Adrenal gland (tissue), 9 donors: ENCODE results near the gene SMIM45.
A peak's percentile ranks its signal among the peaks of the same experiment; 100 is the strongest.

Experiments used
- DNase-seq, 7 donors: peaks; one replicate each; pipeline ENCODE4 v3.0.0-alpha.2; 2019 to 2020
- H3K27ac ChIP-seq, 5 donors: fragments of 200-600 bp; sonication (generic) in 4 of 5; 1 replicate in 3 of 5; 2 replicates in 2 of 5; pipeline versions ENCODE4 v1.5.1 to v1.8.0; 2016 to 2020; ENCODE audit warnings: mild to moderate bottlenecking in 1 of 5
- H3K27me3 ChIP-seq: fragments of 200-600 bp; 2 replicates; pipeline ENCODE4 v1.8.0; 2021
- H3K36me3 ChIP-seq, 2 donors: fragments of 200-600 bp; replicated peaks in 1 of 2; 1 replicate in 1 of 2; 2 replicates in 1 of 2; pipeline versions ENCODE4 v1.5.1 to v1.8.0; 2018 to 2022
- H3K4me1 ChIP-seq, 2 donors: fragments of 200-600 bp; replicated peaks in 1 of 2; 1 replicate in 1 of 2; 2 replicates in 1 of 2; pipeline versions ENCODE4 v1.5.1 to v1.8.0; 2018 to 2021
- H3K4me3 ChIP-seq, 4 donors: fragments of 200-600 bp; sonication (generic) in 3 of 4; one replicate each; pipeline ENCODE4 v1.5.1; 2016 to 2018
- H3K9me3 ChIP-seq, 3 donors: fragments of 200-600 bp; sonication (generic) in 1 of 3; replicated peaks in 1 of 3; 1 replicate in 2 of 3; 2 replicates in 1 of 3; pipeline versions ENCODE4 v1.5.1 to v1.8.0; 2016 to 2021
- POLR2A ChIP-seq, 2 donors: fragments of 450-650 bp; IDR thresholded peaks; one replicate each; pipeline ENCODE4 v1.6.1; 2017; ENCODE audit warnings: antibody characterized with exemption in 2 of 2, mild to moderate bottlenecking in 2 of 2, moderate library complexity in 1 of 2
- WGBS, 4 donors: extraction: QIAGEN DNeasy Blood & Tissue Kit in 2 of 4; methylation state at CpG; one replicate each; pipeline versions ENCODE4 v1.1.5 to v1.1.7; 2013 to 2017; 5-methylcytosine and 5-hydroxymethylcytosine counted together
- intact Hi-C, 2 donors: fragments of 100-400 bp; cut with DNase I; formaldehyde crosslinking; loops; one replicate each; pipeline versions ENCODE4 v1.14.1 to v1.15.0; 2022 to 2023
- TF ChIP-seq, protein P1 (sequence below), 6 experiments: fragments of 450-650 bp in 4 of 6; fragments of 200-600 bp in 2 of 6; sonication (generic) in 1 of 6; IDR thresholded peaks; 1 replicate in 5 of 6; 2 replicates in 1 of 6; pipeline versions ENCODE4 v1.5.1 to v1.8.0; 2016 to 2021; ENCODE audit warnings: antibody characterized with exemption in 6 of 6, mild to moderate bottlenecking in 2 of 6, moderate library complexity in 1 of 6
- donor health status: healthy with polysubstance abuse.
- donor health status: Bipolar disorder and iron deficiency.
- donor health status: DM: yes; HTN: yes; CAD: no.
- donor health status: DM: no; HTN: no; CAD: no.
- donor health status: DM: no; HTN: no; CAD: no.

SMIM45 gene

DNA sequence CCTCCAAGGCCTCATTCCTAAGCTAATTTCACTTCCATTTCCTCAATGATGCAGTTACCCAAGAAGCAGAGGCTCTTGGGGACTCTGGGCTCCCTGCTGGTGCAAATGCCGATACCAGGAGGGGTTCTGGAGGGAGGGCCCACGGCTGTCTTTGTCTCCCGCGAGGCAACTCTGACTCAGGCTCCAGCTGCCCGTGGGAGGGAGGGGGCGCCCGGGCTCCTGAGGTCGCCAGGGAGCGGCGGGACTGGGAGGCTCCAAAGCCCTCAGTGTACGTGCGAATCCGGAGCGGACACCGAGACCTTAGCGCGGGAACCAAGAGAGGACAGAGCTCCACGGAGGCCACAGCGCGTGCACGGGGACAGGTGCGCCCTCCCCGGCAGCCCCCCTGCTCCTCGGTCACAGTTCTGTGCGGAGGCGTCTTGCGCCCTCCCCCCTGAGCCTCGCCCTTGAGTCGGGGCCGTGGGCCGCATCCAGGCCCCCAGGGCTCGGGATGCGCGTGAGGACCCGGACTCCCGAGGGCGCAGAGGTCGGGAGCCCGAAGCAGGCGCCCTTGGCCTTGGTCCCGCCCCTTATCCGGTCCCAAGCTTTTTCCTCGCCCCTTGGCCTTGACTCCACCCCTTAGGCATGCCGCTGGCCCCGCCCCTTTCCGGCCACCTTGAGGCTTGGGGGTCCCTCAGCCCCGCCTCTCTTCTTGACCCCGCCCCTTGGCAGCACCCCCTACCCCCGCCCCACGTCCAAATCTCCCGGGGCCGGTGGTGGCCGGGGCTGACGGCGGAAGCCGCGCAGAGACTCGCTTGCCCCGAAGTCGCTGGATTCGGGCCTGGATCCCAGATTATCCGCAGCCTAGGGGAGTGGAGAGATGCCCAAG is 32.4 kb upstream of the SMIM45 start:
- WGBS, 4 donors = 0 to 5% (median 3%) methylated on average over 3 to 62 of the region's 62 CpGs
- peak; percentile 67 to 79 (median 73) for DNase-seq
- H3K27me3 ChIP-seq = peaks cover 8% of the 10 kb centered on the region

DNA sequence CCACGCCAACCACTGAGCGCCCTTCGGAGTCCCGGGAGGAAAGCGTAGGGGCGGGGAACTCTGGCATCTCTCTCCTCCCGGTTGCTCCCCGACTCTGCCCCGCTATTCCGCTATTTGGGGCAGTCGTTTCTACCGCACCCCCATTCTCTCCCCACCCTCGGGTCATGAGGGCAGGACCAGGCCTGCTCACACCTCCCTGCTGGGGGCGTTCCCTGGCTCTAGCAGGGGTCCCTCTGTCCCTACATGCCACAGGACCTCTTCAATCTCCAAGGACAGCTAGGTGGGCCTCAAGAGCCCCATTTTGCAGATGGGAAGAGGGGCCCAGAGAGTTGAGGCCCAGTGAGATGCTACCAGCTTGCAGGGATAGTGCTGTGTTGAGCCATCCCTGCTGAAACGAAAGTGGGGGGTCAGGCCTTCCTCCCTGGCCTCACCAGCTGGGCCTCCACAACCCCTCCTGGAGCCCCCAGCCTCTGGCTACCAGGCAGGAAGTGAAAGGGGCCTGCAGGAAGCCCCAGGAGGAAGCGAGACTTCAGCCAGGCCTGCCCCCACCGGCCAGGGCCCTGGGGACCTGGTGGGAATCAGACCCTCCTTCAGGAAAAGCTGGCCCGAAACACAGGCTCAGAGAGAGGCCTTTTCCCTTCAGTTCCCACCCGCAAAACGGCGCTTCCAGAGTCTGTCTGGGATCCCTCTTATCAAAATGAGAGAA is 31.5 kb upstream of the SMIM45 start:
- Histone ChIP-seq H3K9me3 (no peaks in the 10 kb centered on the region), H3K36me3 (no peaks in the 10 kb centered on the region), H3K4me3 (peak overlapping the region in 1 of 4 donors; percentile 54), H3K27me3 (peaks cover 2% of the 10 kb centered on the region), H3K4me1 (peaks cover 19 to 36% of the 10 kb centered on the region in 2 donors), H3K27ac (peak overlapping the region in 2 of 5 donors; percentile 74 to 79)
- TF ChIP-seq, protein P1, sequence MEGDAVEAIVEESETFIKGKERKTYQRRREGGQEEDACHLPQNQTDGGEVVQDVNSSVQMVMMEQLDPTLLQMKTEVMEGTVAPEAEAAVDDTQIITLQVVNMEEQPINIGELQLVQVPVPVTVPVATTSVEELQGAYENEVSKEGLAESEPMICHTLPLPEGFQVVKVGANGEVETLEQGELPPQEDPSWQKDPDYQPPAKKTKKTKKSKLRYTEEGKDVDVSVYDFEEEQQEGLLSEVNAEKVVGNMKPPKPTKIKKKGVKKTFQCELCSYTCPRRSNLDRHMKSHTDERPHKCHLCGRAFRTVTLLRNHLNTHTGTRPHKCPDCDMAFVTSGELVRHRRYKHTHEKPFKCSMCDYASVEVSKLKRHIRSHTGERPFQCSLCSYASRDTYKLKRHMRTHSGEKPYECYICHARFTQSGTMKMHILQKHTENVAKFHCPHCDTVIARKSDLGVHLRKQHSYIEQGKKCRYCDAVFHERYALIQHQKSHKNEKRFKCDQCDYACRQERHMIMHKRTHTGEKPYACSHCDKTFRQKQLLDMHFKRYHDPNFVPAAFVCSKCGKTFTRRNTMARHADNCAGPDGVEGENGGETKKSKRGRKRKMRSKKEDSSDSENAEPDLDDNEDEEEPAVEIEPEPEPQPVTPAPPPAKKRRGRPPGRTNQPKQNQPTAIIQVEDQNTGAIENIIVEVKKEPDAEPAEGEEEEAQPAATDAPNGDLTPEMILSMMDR (IDR thresholded peaks at IDR 0.05) = no peak
- TF ChIP-seq POLR2A (IDR thresholded peaks at IDR 0.05) = no peak
- WGBS, 4 donors = 31 to 60% (median 50%) methylated on average over 11 to 21 of the region's 21 CpGs
- DNase-seq = peak in 1 of 7 donors; percentile 30
- intact Hi-C loops = no loop called here

More for the DNA sequence above, 32.4 kb upstream of the SMIM45 start:
- H3K4me3 ChIP-seq = peak overlapping the region in 2 of 4 donors; percentile 34 to 54
- no peak for TF ChIP-seq POLR2A (IDR thresholded peaks at IDR 0.05)
- TF ChIP-seq, protein P1 (IDR thresholded peaks at IDR 0.05) = no peak
- peaks cover 19 to 45% of the 10 kb centered on the region in 2 donors for H3K4me1 ChIP-seq
- H3K27ac ChIP-seq = peak overlapping the region in 4 of 5 donors; percentile 54 to 79 (median 64)
- H3K9me3 ChIP-seq = no peaks in the 10 kb centered on the region
- H3K36me3 ChIP-seq = no peaks in the 10 kb centered on the region
- intact Hi-C loops = no loop called here

DNA sequence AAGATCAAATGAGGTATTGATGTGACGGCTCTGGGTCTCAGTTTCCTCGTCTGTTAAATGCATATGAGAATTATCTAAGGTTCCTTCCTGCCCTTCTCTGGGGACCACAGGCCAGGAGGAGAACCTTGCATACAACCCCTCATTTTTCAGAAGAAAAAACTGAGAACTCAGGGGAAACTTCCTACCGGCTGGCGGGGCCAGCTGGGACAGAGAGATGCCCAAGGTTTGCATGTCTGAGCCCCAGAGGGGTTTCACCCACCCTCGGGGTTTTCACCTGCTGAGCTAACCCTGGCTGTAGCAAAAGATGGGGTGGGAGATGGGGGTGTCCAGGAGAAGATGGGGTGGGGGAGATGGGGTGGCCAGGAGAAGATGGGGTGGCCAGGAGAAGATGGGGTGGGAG is 29.6 kb upstream of the SMIM45 start:
- no peak for DNase-seq
- Histone ChIP-seq H3K36me3 (no peaks in the 10 kb centered on the region), H3K9me3 (no peaks in the 10 kb centered on the region), H3K27me3 (no peaks in the 10 kb centered on the region), H3K27ac (no peak overlapping the region), H3K4me3 (no peak overlapping the region), H3K4me1 (peaks cover 22 to 40% of the 10 kb centered on the region in 2 donors)
- TF ChIP-seq, protein P1 (IDR thresholded peaks at IDR 0.05) = no peak
- no peak for TF ChIP-seq POLR2A (IDR thresholded peaks at IDR 0.05)
- intact Hi-C loops = no loop called here
- 88 to 94% (median 92%) methylated on average over 5 of the region's 5 CpGs for WGBS, 4 donors

DNA sequence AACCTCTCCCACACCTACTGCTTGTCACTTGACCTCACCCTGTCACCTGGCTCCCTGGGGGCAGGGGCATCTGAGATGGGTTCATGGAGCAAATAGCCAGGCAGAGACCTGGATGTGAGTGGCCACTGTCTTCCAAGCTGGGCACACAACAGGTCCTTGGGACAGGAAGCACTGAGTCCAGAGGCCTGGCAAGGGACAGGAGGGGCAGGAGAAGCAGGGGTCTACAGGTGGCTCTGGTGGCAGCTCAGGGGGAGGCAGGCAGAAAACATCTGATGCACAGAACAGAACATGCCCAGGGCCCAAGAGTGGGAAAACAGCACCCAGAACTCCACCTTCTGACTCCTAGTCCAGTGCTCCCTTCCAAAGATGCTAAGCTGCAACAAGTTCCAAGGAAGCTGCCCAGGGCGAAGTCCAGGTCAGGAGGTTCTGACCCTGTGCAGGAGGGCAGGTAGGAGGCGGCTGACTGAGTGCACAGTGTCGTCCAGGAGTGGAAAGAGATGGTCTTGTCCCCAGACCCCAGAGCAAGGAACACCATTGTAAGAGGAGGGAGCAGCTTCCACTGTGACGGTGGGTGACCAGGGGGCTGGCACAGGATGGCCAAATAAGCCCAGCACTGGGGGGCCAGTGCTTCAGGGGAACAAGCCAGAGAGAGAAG is 28.9 kb upstream of the SMIM45 start:
- H3K27ac ChIP-seq = no peak overlapping the region
- no peak for TF ChIP-seq POLR2A (IDR thresholded peaks at IDR 0.05)
- TF ChIP-seq, protein P1 (IDR thresholded peaks at IDR 0.05) = no peak
- 94 to 100% (median 97%) methylated on average over 1 to 4 of the region's 4 CpGs for WGBS, 4 donors
- H3K9me3 ChIP-seq = no peaks in the 10 kb centered on the region
- no peak overlapping the region for H3K4me3 ChIP-seq
- H3K4me1 ChIP-seq = peaks cover 16 to 34% of the 10 kb centered on the region in 2 donors
- H3K27me3 ChIP-seq = no peaks in the 10 kb centered on the region
- DNase-seq = no peak
- no peaks in the 10 kb centered on the region for H3K36me3 ChIP-seq
- intact Hi-C loops = no loop called here
